Measurements from ENCODE around the gene GNB3. TPM values are rescaled to one million over a fixed set of nuclear protein-coding genes. Genes with fewer than 3 reads are reported as not detected.

Gene GNB3
- total and polyA plus RNA-seq, 9 of the 15 experiments (the other 6 are each of a cell fraction or from before 2014, with no cell fraction given) = 1.4 to 5.8 (median 2.0) TPM

DNA sequence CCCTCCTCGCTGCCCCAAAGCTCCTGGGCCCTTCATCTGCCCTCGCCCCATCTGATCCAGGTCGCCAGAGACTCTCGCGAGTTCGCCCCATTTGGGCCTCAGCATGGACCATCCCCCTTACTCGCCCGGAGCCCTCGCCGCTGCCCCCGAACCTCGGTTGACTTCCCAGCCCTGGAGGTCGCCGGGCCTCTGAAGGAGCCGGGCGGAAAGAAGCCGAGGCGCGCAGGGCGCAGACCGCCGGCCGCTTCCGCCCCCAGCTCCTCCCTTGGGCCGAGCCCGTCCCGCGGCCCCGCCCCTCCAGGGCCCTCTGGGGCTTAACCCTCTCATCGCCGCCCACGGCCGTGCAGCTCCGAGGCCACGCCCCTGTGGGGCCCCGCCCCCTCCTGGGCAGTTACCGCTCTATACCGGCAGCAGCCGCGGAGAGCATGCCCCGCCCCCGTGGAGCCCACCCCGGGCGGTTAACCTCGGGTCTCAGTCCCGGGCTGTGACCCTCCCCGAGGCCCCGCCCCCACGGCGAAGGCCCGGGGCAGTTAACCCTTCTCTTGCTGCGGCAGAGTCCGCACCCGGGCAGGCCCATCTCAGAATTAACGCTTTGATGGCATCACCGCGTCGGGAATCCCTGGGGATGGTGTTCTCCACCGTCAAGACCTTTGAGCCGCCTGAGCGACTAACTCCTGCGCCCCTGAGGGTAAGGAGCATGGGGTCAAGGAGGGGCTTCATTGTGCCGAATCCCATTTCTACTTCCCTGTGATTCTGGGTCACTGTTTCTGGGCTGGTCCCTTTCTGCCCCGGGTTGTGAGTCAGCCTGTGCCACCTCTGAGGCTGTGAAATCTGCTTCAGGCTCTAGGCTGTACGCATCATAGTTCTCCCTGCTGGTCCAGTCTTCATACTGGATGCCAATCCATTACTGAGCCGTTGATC lies 32.6 kb downstream of the GNB3 start, which contains the start of gene SPSB2 (continued):
- TF ChIP-seq NR2C2 (CRISPR knock-in tag; IDR thresholded peaks at IDR 0.05) = no peak
- TF ChIP-seq NR2C2 (tag; IDR thresholded peaks at IDR 0.05) = 0 out of 2 replicates have a peak, but pooled peaks have one; percentile 51
- no peak for TF ChIP-seq SOX6 (IDR thresholded peaks at IDR 0.05)
- TF ChIP-seq, protein P1, sequence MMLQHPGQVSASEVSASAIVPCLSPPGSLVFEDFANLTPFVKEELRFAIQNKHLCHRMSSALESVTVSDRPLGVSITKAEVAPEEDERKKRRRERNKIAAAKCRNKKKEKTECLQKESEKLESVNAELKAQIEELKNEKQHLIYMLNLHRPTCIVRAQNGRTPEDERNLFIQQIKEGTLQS (IDR thresholded peaks at IDR 0.05) = peak; percentile 31
- TF ChIP-seq, protein P1 (CRISPR knock-in tag; conservative IDR thresholded peaks at IDR 0.05) = no peak
- TF ChIP-seq YY1 (IDR thresholded peaks at IDR 0.05; ENCODE audit: borderline replicate concordance in 1 of 3, control insufficient read depth in 1 of 3, extremely low read depth in 1 of 3, insufficient read depth in 3 of 3, insufficient read length in 1 of 3, insufficient replicate concordance in 2 of 3, low read depth in 1 of 3, low read length in 2 of 3) = peak in 2 of 3 experiments; percentile 33 to 41
- TF ChIP-seq TAF1 (IDR thresholded peaks at IDR 0.05; ENCODE audit: control insufficient read depth, extremely low read depth, insufficient read depth, low read length, severe bottlenecking) = peak; percentile 52
- TF ChIP-seq ADNP (tag; IDR thresholded peaks at IDR 0.05) = no peak
- TF ChIP-seq, protein P2, sequence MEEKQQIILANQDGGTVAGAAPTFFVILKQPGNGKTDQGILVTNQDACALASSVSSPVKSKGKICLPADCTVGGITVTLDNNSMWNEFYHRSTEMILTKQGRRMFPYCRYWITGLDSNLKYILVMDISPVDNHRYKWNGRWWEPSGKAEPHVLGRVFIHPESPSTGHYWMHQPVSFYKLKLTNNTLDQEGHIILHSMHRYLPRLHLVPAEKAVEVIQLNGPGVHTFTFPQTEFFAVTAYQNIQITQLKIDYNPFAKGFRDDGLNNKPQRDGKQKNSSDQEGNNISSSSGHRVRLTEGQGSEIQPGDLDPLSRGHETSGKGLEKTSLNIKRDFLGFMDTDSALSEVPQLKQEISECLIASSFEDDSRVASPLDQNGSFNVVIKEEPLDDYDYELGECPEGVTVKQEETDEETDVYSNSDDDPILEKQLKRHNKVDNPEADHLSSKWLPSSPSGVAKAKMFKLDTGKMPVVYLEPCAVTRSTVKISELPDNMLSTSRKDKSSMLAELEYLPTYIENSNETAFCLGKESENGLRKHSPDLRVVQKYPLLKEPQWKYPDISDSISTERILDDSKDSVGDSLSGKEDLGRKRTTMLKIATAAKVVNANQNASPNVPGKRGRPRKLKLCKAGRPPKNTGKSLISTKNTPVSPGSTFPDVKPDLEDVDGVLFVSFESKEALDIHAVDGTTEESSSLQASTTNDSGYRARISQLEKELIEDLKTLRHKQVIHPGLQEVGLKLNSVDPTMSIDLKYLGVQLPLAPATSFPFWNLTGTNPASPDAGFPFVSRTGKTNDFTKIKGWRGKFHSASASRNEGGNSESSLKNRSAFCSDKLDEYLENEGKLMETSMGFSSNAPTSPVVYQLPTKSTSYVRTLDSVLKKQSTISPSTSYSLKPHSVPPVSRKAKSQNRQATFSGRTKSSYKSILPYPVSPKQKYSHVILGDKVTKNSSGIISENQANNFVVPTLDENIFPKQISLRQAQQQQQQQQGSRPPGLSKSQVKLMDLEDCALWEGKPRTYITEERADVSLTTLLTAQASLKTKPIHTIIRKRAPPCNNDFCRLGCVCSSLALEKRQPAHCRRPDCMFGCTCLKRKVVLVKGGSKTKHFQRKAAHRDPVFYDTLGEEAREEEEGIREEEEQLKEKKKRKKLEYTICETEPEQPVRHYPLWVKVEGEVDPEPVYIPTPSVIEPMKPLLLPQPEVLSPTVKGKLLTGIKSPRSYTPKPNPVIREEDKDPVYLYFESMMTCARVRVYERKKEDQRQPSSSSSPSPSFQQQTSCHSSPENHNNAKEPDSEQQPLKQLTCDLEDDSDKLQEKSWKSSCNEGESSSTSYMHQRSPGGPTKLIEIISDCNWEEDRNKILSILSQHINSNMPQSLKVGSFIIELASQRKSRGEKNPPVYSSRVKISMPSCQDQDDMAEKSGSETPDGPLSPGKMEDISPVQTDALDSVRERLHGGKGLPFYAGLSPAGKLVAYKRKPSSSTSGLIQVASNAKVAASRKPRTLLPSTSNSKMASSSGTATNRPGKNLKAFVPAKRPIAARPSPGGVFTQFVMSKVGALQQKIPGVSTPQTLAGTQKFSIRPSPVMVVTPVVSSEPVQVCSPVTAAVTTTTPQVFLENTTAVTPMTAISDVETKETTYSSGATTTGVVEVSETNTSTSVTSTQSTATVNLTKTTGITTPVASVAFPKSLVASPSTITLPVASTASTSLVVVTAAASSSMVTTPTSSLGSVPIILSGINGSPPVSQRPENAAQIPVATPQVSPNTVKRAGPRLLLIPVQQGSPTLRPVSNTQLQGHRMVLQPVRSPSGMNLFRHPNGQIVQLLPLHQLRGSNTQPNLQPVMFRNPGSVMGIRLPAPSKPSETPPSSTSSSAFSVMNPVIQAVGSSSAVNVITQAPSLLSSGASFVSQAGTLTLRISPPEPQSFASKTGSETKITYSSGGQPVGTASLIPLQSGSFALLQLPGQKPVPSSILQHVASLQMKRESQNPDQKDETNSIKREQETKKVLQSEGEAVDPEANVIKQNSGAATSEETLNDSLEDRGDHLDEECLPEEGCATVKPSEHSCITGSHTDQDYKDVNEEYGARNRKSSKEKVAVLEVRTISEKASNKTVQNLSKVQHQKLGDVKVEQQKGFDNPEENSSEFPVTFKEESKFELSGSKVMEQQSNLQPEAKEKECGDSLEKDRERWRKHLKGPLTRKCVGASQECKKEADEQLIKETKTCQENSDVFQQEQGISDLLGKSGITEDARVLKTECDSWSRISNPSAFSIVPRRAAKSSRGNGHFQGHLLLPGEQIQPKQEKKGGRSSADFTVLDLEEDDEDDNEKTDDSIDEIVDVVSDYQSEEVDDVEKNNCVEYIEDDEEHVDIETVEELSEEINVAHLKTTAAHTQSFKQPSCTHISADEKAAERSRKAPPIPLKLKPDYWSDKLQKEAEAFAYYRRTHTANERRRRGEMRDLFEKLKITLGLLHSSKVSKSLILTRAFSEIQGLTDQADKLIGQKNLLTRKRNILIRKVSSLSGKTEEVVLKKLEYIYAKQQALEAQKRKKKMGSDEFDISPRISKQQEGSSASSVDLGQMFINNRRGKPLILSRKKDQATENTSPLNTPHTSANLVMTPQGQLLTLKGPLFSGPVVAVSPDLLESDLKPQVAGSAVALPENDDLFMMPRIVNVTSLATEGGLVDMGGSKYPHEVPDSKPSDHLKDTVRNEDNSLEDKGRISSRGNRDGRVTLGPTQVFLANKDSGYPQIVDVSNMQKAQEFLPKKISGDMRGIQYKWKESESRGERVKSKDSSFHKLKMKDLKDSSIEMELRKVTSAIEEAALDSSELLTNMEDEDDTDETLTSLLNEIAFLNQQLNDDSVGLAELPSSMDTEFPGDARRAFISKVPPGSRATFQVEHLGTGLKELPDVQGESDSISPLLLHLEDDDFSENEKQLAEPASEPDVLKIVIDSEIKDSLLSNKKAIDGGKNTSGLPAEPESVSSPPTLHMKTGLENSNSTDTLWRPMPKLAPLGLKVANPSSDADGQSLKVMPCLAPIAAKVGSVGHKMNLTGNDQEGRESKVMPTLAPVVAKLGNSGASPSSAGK (IDR thresholded peaks at IDR 0.05) = no peak
- TF ChIP-seq FOXK1 (CRISPR knock-in tag; IDR thresholded peaks at IDR 0.05; ENCODE audit: borderline replicate concordance) = no peak
- TF ChIP-seq ZNF134 (CRISPR knock-in tag; conservative IDR thresholded peaks at IDR 0.05) = no peak
- TF ChIP-seq EGR1 (conservative IDR thresholded peaks at IDR 0.05) = peak; percentile 81
- TF ChIP-seq THRAP3 (IDR thresholded peaks at IDR 0.05; ENCODE audit: borderline replicate concordance) = no peak
- no peak for TF ChIP-seq SNIP1 (IDR thresholded peaks at IDR 0.05; ENCODE audit: low read depth)

Measured in K562 (cell line).